WTC11 (cell line): ENCODE data around the gene SLC8A1. TPM values are rescaled to one million over a fixed set of nuclear protein-coding genes. Genes with fewer than 3 reads are reported as not detected.

Source experiments
- ATAC-seq: fragments of 200-7000 bp; cut with Tn5 transposase; 2 replicates; pipeline ENCODE4 v1.10.0; 2021; ENCODE audit warnings: mild to moderate bottlenecking, moderate library complexity
- CTCF ChIA-PET: fragments of 300-600 bp; sonication (Branson Sonifier 250); formaldehyde crosslinking; loops from one replicate; lab custom pipeline; 2021; ENCODE audit warnings: antibody characterized with exemption; lab: Charles Lee
- POLR2A ChIA-PET: fragments of 350-600 bp; sonication (Branson Sonifier 250); formaldehyde crosslinking; loops from one replicate; lab custom pipeline; 2021; ENCODE audit warnings: antibody characterized with exemption; lab: Charles Lee
- DNase-seq: peaks from one replicate; pipeline ENCODE4 v3.0.0; 2021; ENCODE audit warnings: low spot score
- H3K27ac Mint-ChIP-seq: 2 replicates; pipeline ENCODE4 v1.8.0; 2021; ENCODE audit warnings: mixed read lengths
- H3K27me3 Mint-ChIP-seq: 2 replicates; pipeline ENCODE4 v1.8.0; 2021; ENCODE audit warnings: low read depth, mild to moderate bottlenecking, moderate library complexity, mixed read lengths
- H3K36me3 Mint-ChIP-seq: 2 replicates; pipeline ENCODE4 v1.8.0; 2021; ENCODE audit warnings: mixed read lengths
- H3K4me1 Mint-ChIP-seq: 2 replicates; pipeline ENCODE4 v1.8.0; 2022; ENCODE audit warnings: mixed read lengths
- H3K4me3 Mint-ChIP-seq: 2 replicates; pipeline ENCODE4 v1.8.0; 2021; ENCODE audit warnings: mild to moderate bottlenecking, moderate library complexity, mixed read lengths
- H3K9me3 Mint-ChIP-seq: 2 replicates; pipeline ENCODE4 v1.8.0; 2021; ENCODE audit warnings: mixed read lengths
- ATF3 ChIP-seq: sonication (generic); formaldehyde crosslinking; conservative IDR thresholded peaks from 2 replicates; pipeline ENCODE4 v1.8.1; 2022; ENCODE audit warnings: mild to moderate bottlenecking, missing genetic modification reagents
- ETV6 ChIP-seq: sonication (generic); formaldehyde crosslinking; IDR thresholded peaks from 2 replicates; pipeline ENCODE4 v1.8.1; 2022; ENCODE audit warnings: mild to moderate bottlenecking, missing genetic modification reagents
- FOXP4 ChIP-seq: sonication (generic); formaldehyde crosslinking; IDR thresholded peaks from 2 replicates; pipeline ENCODE4 v1.8.0; 2022; ENCODE audit warnings: mild to moderate bottlenecking, missing genetic modification reagents
- IRF1 ChIP-seq: sonication (generic); formaldehyde crosslinking; IDR thresholded peaks from 2 replicates; pipeline ENCODE4 v1.8.0; 2023; ENCODE audit warnings: missing genetic modification reagents
- JUN ChIP-seq: sonication (generic); formaldehyde crosslinking; IDR thresholded peaks from 2 replicates; pipeline ENCODE4 v1.8.0; 2023; ENCODE audit warnings: mild to moderate bottlenecking, missing genetic modification reagents
- MAX ChIP-seq: sonication (generic); formaldehyde crosslinking; IDR thresholded peaks from 2 replicates; pipeline ENCODE4 v1.8.0; 2022; ENCODE audit warnings: mild to moderate bottlenecking, missing genetic modification reagents
- MLX ChIP-seq: sonication (generic); formaldehyde crosslinking; IDR thresholded peaks from 2 replicates; pipeline ENCODE4 v1.8.1; 2023; ENCODE audit warnings: mild to moderate bottlenecking, missing genetic modification reagents, moderate library complexity
- MXD4 ChIP-seq: fragments of 250-450 bp; sonication (Bioruptor Pico); IDR thresholded peaks from 2 replicates; pipeline ENCODE4 v1.8.0; 2021; ENCODE audit warnings: mild to moderate bottlenecking, moderate library complexity, borderline replicate concordance
- MYBL2 ChIP-seq: sonication (generic); formaldehyde crosslinking; IDR thresholded peaks from 2 replicates; pipeline ENCODE4 v1.8.1; 2023; ENCODE audit warnings: mild to moderate bottlenecking, moderate library complexity, missing genetic modification reagents
- NFYB ChIP-seq: sonication (generic); formaldehyde crosslinking; conservative IDR thresholded peaks from 2 replicates; pipeline ENCODE4 v1.8.0; 2022; ENCODE audit warnings: low read depth, missing genetic modification reagents
- NR2C2 ChIP-seq: sonication (generic); formaldehyde crosslinking; IDR thresholded peaks from 2 replicates; pipeline ENCODE4 v1.8.0; 2022; ENCODE audit warnings: mild to moderate bottlenecking, missing genetic modification reagents
- NR3C1 ChIP-seq: sonication (generic); formaldehyde crosslinking; conservative IDR thresholded peaks from 2 replicates; pipeline ENCODE4 v1.8.1; 2023; ENCODE audit warnings: low read depth, mild to moderate bottlenecking, missing genetic modification reagents
- RELA ChIP-seq: sonication (generic); formaldehyde crosslinking; IDR thresholded peaks from 2 replicates; pipeline ENCODE4 v1.8.1; 2022; ENCODE audit warnings: missing genetic modification reagents, mild to moderate bottlenecking, borderline replicate concordance
- RORB ChIP-seq: fragments of 250-450 bp; sonication (Bioruptor Pico); IDR thresholded peaks from 2 replicates; pipeline ENCODE4 v1.9.0; 2021; ENCODE audit warnings: mild to moderate bottlenecking
- SOX15 ChIP-seq: fragments of 250-450 bp; sonication (Bioruptor Pico); IDR thresholded peaks from 2 replicates; pipeline ENCODE4 v1.9.0; 2021; ENCODE audit warnings: mild to moderate bottlenecking
- TCF7 ChIP-seq: sonication (generic); formaldehyde crosslinking; IDR thresholded peaks from 2 replicates; pipeline ENCODE4 v1.8.0; 2022; ENCODE audit warnings: mild to moderate bottlenecking, low read depth, missing genetic modification reagents, moderate library complexity
- TP53 ChIP-seq: sonication (generic); formaldehyde crosslinking; IDR thresholded peaks from 2 replicates; pipeline ENCODE4 v1.8.1; 2023; ENCODE audit warnings: mild to moderate bottlenecking, missing genetic modification reagents
- ZMAT4 ChIP-seq: fragments of 250-450 bp; sonication (Bioruptor Pico); IDR thresholded peaks from 2 replicates; pipeline ENCODE4 v1.9.0; 2021; ENCODE audit warnings: mild to moderate bottlenecking
- ZNF219 ChIP-seq: sonication (generic); formaldehyde crosslinking; IDR thresholded peaks from 2 replicates; pipeline ENCODE4 v1.8.0; 2023; ENCODE audit warnings: missing genetic modification reagents, mild to moderate bottlenecking, borderline replicate concordance
- ZNF232 ChIP-seq: sonication (generic); formaldehyde crosslinking; IDR thresholded peaks from 2 replicates; pipeline ENCODE4 v1.8.0; 2022; ENCODE audit warnings: mild to moderate bottlenecking, missing genetic modification reagents
- ZNF416 ChIP-seq: fragments of 250-450 bp; sonication (Bioruptor Pico); IDR thresholded peaks from 2 replicates; pipeline ENCODE4 v1.9.0; 2021; ENCODE audit warnings: mild to moderate bottlenecking, inconsistent platforms
- ZNF512 ChIP-seq: sonication (generic); formaldehyde crosslinking; IDR thresholded peaks from 2 replicates; pipeline ENCODE4 v1.8.1; 2022; ENCODE audit warnings: missing genetic modification reagents, borderline replicate concordance
- ZNF532 ChIP-seq: fragments of 250-450 bp; sonication (Bioruptor Pico); IDR thresholded peaks from 2 replicates; pipeline ENCODE4 v1.9.0; 2021; ENCODE audit warnings: mild to moderate bottlenecking, borderline replicate concordance
- ZSCAN18 ChIP-seq: fragments of 250-450 bp; sonication (Bioruptor Pico); IDR thresholded peaks from 2 replicates; pipeline ENCODE4 v2.1.2; 2022; ENCODE audit warnings: mild to moderate bottlenecking, moderate library complexity
- total RNA-seq: library from RNA; stranded (reverse); gene quantifications from 3 replicates; pipeline ENCODE4 v1.2.3, GENCODE V29; 2021

The SLC8A1 gene
- total RNA-seq, 1 experiment from 2014 or later, result 2.6 TPM

- TF ChIP-seq SOX15 (CRISPR knock-in tag) (no peak), JUN (no peak), ZNF219 (no peak), MAX (CRISPR knock-in tag) (no peak), NR3C1 (no peak), RELA (CRISPR knock-in tag) (no peak)
Measured at GRCh38 chr2:40364151-40364874, 87.6 kb downstream of the SLC8A1 start (continued).

- CTCF ChIA-PET, result no interaction called here
- H3K36me3 Mint-ChIP-seq, result no peaks in the 10 kb centered on the region
- H3K27me3 Mint-ChIP-seq, result no peaks in the 10 kb centered on the region
Measured at GRCh38 chr2:40363631-40364030, 88.3 kb downstream of the SLC8A1 start.

More at GRCh38 chr2:40363631-40364030, 88.3 kb downstream of the SLC8A1 start:
- ATAC-seq (no peak), DNase-seq (no peak)
- no peak for TF ChIP-seq MYBL2 (CRISPR knock-in tag)
- no peak for TF ChIP-seq ZNF532 (CRISPR knock-in tag)
- no peak for TF ChIP-seq ZNF416 (CRISPR knock-in tag)
- no peak for TF ChIP-seq ZMAT4 (CRISPR knock-in tag)
- TF ChIP-seq SOX15 (CRISPR knock-in tag), result no peak
- TF ChIP-seq MXD4 (CRISPR knock-in tag), result no peak
- TF ChIP-seq NR2C2 (CRISPR knock-in tag), result no peak
- TF ChIP-seq MLX (CRISPR knock-in tag), result no peak
- TF ChIP-seq ETV6 (CRISPR knock-in tag), result no peak
- no peak for TF ChIP-seq FOXP4 (CRISPR knock-in tag)
- no peak for TF ChIP-seq RORB (CRISPR knock-in tag)
- TF ChIP-seq MAX (CRISPR knock-in tag), result no peak
- TF ChIP-seq TCF7 (CRISPR knock-in tag), result no peak
- TF ChIP-seq ATF3, result no peak
- no peak for TF ChIP-seq ZNF232 (CRISPR knock-in tag)
- no peak for TF ChIP-seq TP53 (CRISPR knock-in tag)
- no peak for TF ChIP-seq ZNF512 (CRISPR knock-in tag)
- no peak for TF ChIP-seq NFYB (CRISPR knock-in tag)
- TF ChIP-seq IRF1, result no peak
- TF ChIP-seq ZSCAN18 (CRISPR knock-in tag), result no peak
- Mint-ChIP-seq H3K9me3 (no peaks in the 10 kb centered on the region), H3K27ac (no peak overlapping the region), H3K4me3 (no peak overlapping the region), H3K4me1 (peaks cover 3% of the 10 kb centered on the region)
- POLR2A ChIA-PET, result interaction anchor here (1.3 kb wide), 1 partner anchor 10 kb away, joined by 3 read pairs; no protein-coding TSS in a partner anchor
